GM12891 (cell line): Measurements from ENCODE around the gene CCL20.

Source experiments
- PAX5 ChIP-seq: IDR thresholded peaks from 2 replicates; pipeline ENCODE4 v1.6.1; 2011; ENCODE audit warnings: low read length, moderate library complexity, mild to moderate bottlenecking; ENCODE audit not compliant: insufficient read depth, severe bottlenecking
- POLR2A ChIP-seq: IDR thresholded peaks from 2 replicates; pipeline ENCODE4 v1.6.1; 2011; ENCODE audit warnings: low read depth, low read length, control low read depth
- POLR2AphosphoS5 ChIP-seq: IDR thresholded peaks from 2 replicates; pipeline ENCODE4 v1.6.1; 2011; ENCODE audit warnings: low read depth, low read length, control low read depth
- SPI1 ChIP-seq: IDR thresholded peaks from 2 replicates; pipeline ENCODE4 v1.6.1; 2011; ENCODE audit warnings: low read depth, low read length, control low read depth
- TAF1 ChIP-seq: IDR thresholded peaks from 2 replicates; pipeline ENCODE4 v1.6.1; 2011; ENCODE audit warnings: low read depth, low read length, control low read depth

- TF ChIP-seq TAF1 = no peak
- no peak for TF ChIP-seq POLR2AphosphoS5
- no peak for TF ChIP-seq POLR2A
- no peak for TF ChIP-seq PAX5
- TF ChIP-seq SPI1 = no peak
Observed at GRCh38 chr2:227818675-227819397, 5.2 kb downstream of the CCL20 start.
